HepG2 (cell line): ENCODE data around the gene TRDMT1. TPM values are rescaled to one million over a fixed set of nuclear protein-coding genes. Genes with fewer than 3 reads are reported as not detected.

Experiments
- ATAC-seq: fragments of 200-7000 bp; cut with Tn5 transposase; 3 replicates; pipeline ENCODE4 v1.9.1; 2020; ENCODE audit warnings: mild to moderate bottlenecking, moderate library complexity
- BruUV-seq: library from RNA; stranded (reverse); fragments of 400-500 nt; replicated peaks from 2 replicates; lab custom pipeline; 2021; lab: Mats Ljungman, UMichigan
- CTCF ChIA-PET: fragments of 300-600 bp; formaldehyde crosslinking; extraction: SDS; loops from one replicate; lab custom pipeline; 2021; ENCODE audit warnings: low total read pairs, inconsistent platforms, low intra/inter-chr PET ratio; lab: Yijun Ruan, JAX
- POLR2A ChIA-PET: fragments of 350-600 bp; sonication (Branson Sonifier 250); formaldehyde crosslinking; loops from one replicate; lab custom pipeline; 2020; ENCODE audit warnings: antibody characterized with exemption, inconsistent platforms; lab: Yijun Ruan, JAX
- DNase-seq: peaks from one replicate; pipeline ENCODE4 v3.0.0-alpha.2; 2015; ENCODE audit warnings: low spot score
- FAIRE-seq: peaks from 3 replicates; lab custom pipeline; 2011; peaks lifted over from hg19 to GRCh38; lab: Jason Lieb, UNC
- H2AFZ ChIP-seq: one replicate; pipeline ENCODE4 v1.6.1; 2011; ENCODE audit warnings: low read length, inconsistent platforms
- H3K27ac ChIP-seq: fragments of 300-600 bp; 3 replicates; pipeline ENCODE4 v1.8.0; 2011; ENCODE audit warnings: mixed run types, mild to moderate bottlenecking, mixed read lengths, low read length, inconsistent platforms; ENCODE audit not compliant: insufficient read depth; ENCODE audit errors: extremely low read length
- H3K27me3 ChIP-seq, 2 experiments: fragments of 200-600 bp in 1 of 2; 2 replicates in 1 of 2; 3 replicates in 1 of 2; pipeline versions ENCODE4 v1.6.0 to v1.8.0; 2011; ENCODE audit warnings: low read length in 2 of 2, mild to moderate bottlenecking in 2 of 2, moderate library complexity in 2 of 2, inconsistent platforms in 1 of 2; ENCODE audit not compliant: insufficient read depth in 2 of 2, control insufficient read depth in 1 of 2
- H3K36me3 ChIP-seq, 2 experiments: fragments of 200-600 bp in 1 of 2; replicated peaks in 1 of 2; 2 replicates in 1 of 2; 3 replicates in 1 of 2; pipeline versions ENCODE4 v1.5.1 to v1.8.0; 2011; ENCODE audit warnings: low read length in 2 of 2, inconsistent platforms in 1 of 2; ENCODE audit not compliant: insufficient read depth in 2 of 2, control insufficient read depth in 1 of 2
- H3K4me1 ChIP-seq: 2 replicates; pipeline ENCODE4 v1.5.1; 2012; ENCODE audit warnings: low read length, inconsistent platforms; ENCODE audit not compliant: insufficient read depth
- H3K4me2 ChIP-seq: 2 replicates; pipeline ENCODE4 v1.6.0; 2011; ENCODE audit warnings: low read depth, low read length, inconsistent platforms
- H3K4me3 ChIP-seq, 3 experiments: fragments of 200-600 bp in 1 of 3; sonication (generic), shearing (Covaris generic) in 1 of 3; replicated peaks in 1 of 3; 2 replicates each; pipeline ENCODE4 v1.5.1; 2011 to 2016; ENCODE audit warnings: low read length in 3 of 3, inconsistent platforms in 2 of 3, low read depth in 2 of 3, mild to moderate bottlenecking in 2 of 3, control low read depth in 1 of 3, mixed read lengths in 1 of 3; ENCODE audit not compliant: insufficient read depth in 1 of 3
- H3K79me2 ChIP-seq: one replicate; pipeline ENCODE4 v1.6.1; 2011; ENCODE audit warnings: low read length, inconsistent platforms; ENCODE audit not compliant: insufficient read depth
- H3K9ac ChIP-seq: 2 replicates; pipeline ENCODE4 v1.6.0; 2011; ENCODE audit warnings: mild to moderate bottlenecking, low read depth, low read length, inconsistent platforms; ENCODE audit not compliant: insufficient read depth
- H3K9me3 ChIP-seq: 2 replicates; pipeline ENCODE4 v1.5.1; 2012; ENCODE audit warnings: mild to moderate bottlenecking, low read length
- H4K20me1 ChIP-seq: 2 replicates; pipeline ENCODE4 v1.6.0; 2011; ENCODE audit warnings: inconsistent platforms, mild to moderate bottlenecking, low read length, moderate library complexity; ENCODE audit not compliant: insufficient read depth
- CBX1 ChIP-seq: IDR thresholded peaks from one replicate; pipeline ENCODE4 v1.6.1; 2016; ENCODE audit warnings: antibody characterized with exemption, low read depth
- MAFF ChIP-seq: IDR thresholded peaks from 2 replicates; pipeline ENCODE4 v1.6.1; 2011; ENCODE audit warnings: low read depth, low read length, improper control_type of control experiment
- MAFK ChIP-seq, 2 experiments: IDR thresholded peaks in 1 of 2; conservative IDR thresholded peaks in 1 of 2; 2 replicates each; pipeline ENCODE4 v1.6.1; 2011; ENCODE audit warnings: improper control_type of control experiment in 2 of 2, low read length in 2 of 2
- PHF5A ChIP-seq: IDR thresholded peaks from one replicate; pipeline ENCODE4 v1.6.1; 2018; ENCODE audit warnings: low read depth, missing genetic modification reagents; ENCODE audit not compliant: unreplicated experiment
- WGBS: methylation state at CpG from one replicate; pipeline ENCODE4 v1.1.6; 2017; ENCODE audit warnings: low lambda C conversion rate; 5-methylcytosine and 5-hydroxymethylcytosine counted together
- in situ Hi-C: cut with HindIII; loops from 2 replicates; pipeline ENCODE4 v1.10.0; 2017; ENCODE audit warnings: low pct_unique_long_range_greater_than_20kb; ENCODE audit not compliant: extremely low pct_ligation_motif_present
- intact Hi-C: fragments of 100-400 bp; cut with micrococcal nuclease; formaldehyde crosslinking; loops from one replicate; pipeline ENCODE4 v1.10.0; 2022; ENCODE audit not compliant: unreplicated experiment
- polyA plus RNA-seq, 8 experiments: library from polyadenylated mRNA; depleted of rRNA in 3 of 8; stranded (reverse) in 7 of 8; unstranded in 1 of 8; fragments of >200 nt; fragmentation: Illumina TruSeq in 4 of 8; extraction: Trizol in 4 of 8; gene quantifications; 2 replicates each; pipeline versions ENCODE4 v1.2.1 to v1.2.3, GENCODE V29; 2011 to 2016; ENCODE audit warnings: low read depth in 4 of 8, missing spikeins in 1 of 8, mixed read lengths in 1 of 8; ENCODE audit not compliant: insufficient read depth in 1 of 8
- total RNA-seq, 5 experiments: library from RNA; depleted of rRNA; stranded (reverse); fragments of >200 nt; fragmentation: Illumina TruSeq; extraction: Trizol; gene quantifications; 2 replicates each; pipeline ENCODE4 v1.2.3, GENCODE V29; 2016; ENCODE audit warnings: low read depth in 1 of 5
- TF ChIP-seq, protein P1 (sequence below): sonication (generic); formaldehyde crosslinking; IDR thresholded peaks from 2 replicates; pipeline ENCODE4 v1.5.0; 2020; ENCODE audit warnings: missing genetic modification reagents, mild to moderate bottlenecking, borderline replicate concordance

The TRDMT1 gene
- total and polyA plus RNA-seq, 2 of the 13 experiments (the other 11 are each of a cell fraction or from before 2014, with no cell fraction given) = 2.0 to 3.0 TPM

- Histone ChIP-seq H2AFZ (no peak overlapping the region), H3K9ac (no peak overlapping the region), H3K27ac (no peak overlapping the region), H3K9me3 (no peaks in the 10 kb centered on the region), H3K79me2 (no peaks in the 10 kb centered on the region), H3K27me3 (no peaks in the 10 kb centered on the region), H3K4me2 (no peak overlapping the region), H4K20me1 (no peaks in the 10 kb centered on the region), H3K36me3 (no peaks in the 10 kb centered on the region), H3K4me3 (no peak overlapping the region), H3K4me1 (0 out of 2 replicates have a peak, but pooled peaks cover 11% of the 10 kb centered on the region)
- in situ Hi-C loops (loop anchor here (25.0 kb wide), 1 partner anchor 1372 kb away; the partner anchor contains the start of gene MINDY3), intact Hi-C loops (no loop called here)
- POLR2A ChIA-PET = no interaction called here
- CTCF ChIA-PET = no interaction called here
- BruUV-seq = no TSS peak
- WGBS = 84% methylated on average over 5 of the region's 5 CpGs
- DNase-seq = no peak
- TF ChIP-seq MAFF = peak; percentile 8; the same call in 1 of the 2 replicates
- TF ChIP-seq MAFK (conservative IDR thresholded peaks at IDR 0.05 in 1 of 2, IDR thresholded peaks at IDR 0.05 in 1 of 2; ENCODE audit: low read length in 2 of 2) = peak in 1 of 2 experiments; percentile 25; a peak in 1 of 4 replicates
- no peak for TF ChIP-seq CBX1
- ATAC-seq = no peak
- FAIRE-seq = no peak
Measured at GRCh38 chr10:17234431-17234945, 33.0 kb upstream of the TRDMT1 start.

DNA sequence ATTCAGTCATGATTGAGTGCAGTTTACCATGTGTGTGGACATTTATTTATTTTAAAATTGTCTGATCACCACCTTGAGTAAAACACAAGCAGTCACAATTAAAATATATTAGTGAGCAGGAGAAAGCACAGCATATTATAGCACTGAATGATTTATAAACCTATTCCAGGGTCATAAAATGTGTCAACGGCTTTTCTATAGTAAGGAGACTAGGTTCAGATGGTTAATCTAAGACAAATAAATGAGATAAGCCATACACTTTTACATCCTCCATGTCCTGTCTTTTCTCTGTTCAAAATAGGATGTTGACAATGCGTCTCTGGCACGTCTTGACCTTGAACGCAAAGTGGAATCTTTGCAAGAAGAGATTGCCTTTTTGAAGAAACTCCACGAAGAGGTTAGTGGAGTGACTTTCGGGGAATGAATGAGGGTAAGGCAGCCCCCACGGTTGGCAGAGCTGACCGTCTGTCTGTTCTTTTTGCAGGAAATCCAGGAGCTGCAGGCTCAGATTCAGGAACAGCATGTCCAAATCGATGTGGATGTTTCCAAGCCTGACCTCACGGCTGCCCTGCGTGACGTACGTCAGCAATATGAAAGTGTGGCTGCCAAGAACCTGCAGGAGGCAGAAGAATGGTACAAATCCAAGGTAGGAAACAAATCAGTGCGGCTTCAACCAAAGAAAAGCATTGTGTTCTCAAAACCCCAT lies 32.0 kb upstream of the TRDMT1 start:
- ATAC-seq (no peak), FAIRE-seq (no peak), DNase-seq (no peak)
- WGBS = 65% methylated on average over 14 of the region's 14 CpGs
- Histone ChIP-seq H3K9me3 (no peaks in the 10 kb centered on the region), H3K4me2 (no peak overlapping the region), H3K4me1 (0 out of 2 replicates have a peak, but pooled peaks cover 11% of the 10 kb centered on the region), H3K27ac (no peak overlapping the region), H3K79me2 (no peaks in the 10 kb centered on the region), H3K27me3 (no peaks in the 10 kb centered on the region), H2AFZ (no peak overlapping the region), H3K9ac (no peak overlapping the region), H3K36me3 (no peaks in the 10 kb centered on the region), H3K4me3 (no peak overlapping the region), H4K20me1 (no peaks in the 10 kb centered on the region)
- BruUV-seq = no TSS peak
- in situ Hi-C loops (loop anchor here (25.0 kb wide), 1 partner anchor 1371 kb away; the partner anchor contains the start of gene MINDY3), intact Hi-C loops (no loop called here)
- ChIA-PET CTCF (no interaction called here), POLR2A (no interaction called here)
- TF ChIP-seq, protein P1, sequence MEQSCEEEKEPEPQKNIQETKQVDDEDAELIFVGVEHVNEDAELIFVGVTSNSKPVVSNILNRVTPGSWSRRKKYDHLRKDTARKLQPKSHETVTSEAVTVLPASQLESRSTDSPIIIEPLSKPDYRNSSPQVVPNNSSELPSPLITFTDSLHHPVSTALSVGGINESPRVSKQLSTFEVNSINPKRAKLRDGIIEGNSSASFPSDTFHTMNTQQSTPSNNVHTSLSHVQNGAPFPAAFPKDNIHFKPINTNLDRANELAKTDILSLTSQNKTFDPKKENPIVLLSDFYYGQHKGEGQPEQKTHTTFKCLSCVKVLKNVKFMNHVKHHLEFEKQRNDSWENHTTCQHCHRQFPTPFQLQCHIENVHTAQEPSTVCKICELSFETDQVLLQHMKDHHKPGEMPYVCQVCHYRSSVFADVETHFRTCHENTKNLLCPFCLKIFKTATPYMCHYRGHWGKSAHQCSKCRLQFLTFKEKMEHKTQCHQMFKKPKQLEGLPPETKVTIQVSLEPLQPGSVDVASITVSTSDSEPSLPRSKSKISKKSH (CRISPR knock-in tag) = no peak
- no peak for TF ChIP-seq PHF5A
